Breast epithelium (tissue), 4 donors: ENCODE measurements around the gene PPARD. TPM values are rescaled to one million over a fixed set of nuclear protein-coding genes. Genes with fewer than 3 reads are reported as not detected.

Source experiments
- DNase-seq, 2 donors: peaks; one replicate each; pipeline ENCODE4 v3.0.0-alpha.2; 2019; ENCODE audit warnings: low spot score in 2 of 2
- H3K27ac ChIP-seq, 2 donors: fragments of 200-600 bp; sonication (generic) in 1 of 2; one replicate each; pipeline ENCODE4 v1.5.1; 2016 to 2019; ENCODE audit warnings: mild to moderate bottlenecking in 1 of 2
- H3K27me3 ChIP-seq, 2 donors: fragments of 200-600 bp; sonication (generic) in 1 of 2; one replicate each; pipeline versions ENCODE4 v1.5.1 to v1.6.0; 2017 to 2019; ENCODE audit warnings: control low read depth in 1 of 2, mild to moderate bottlenecking in 1 of 2
- H3K36me3 ChIP-seq: fragments of 200-600 bp; one replicate; pipeline ENCODE4 v1.5.1; 2019
- H3K4me1 ChIP-seq, 2 donors: fragments of 200-600 bp; sonication (generic); one replicate each; pipeline ENCODE4 v1.5.1; 2016 to 2019; ENCODE audit warnings: control low read depth in 1 of 2
- H3K4me3 ChIP-seq, 3 donors: fragments of 200-600 bp; sonication (generic); 1 replicate in 2 of 3; 2 replicates in 1 of 3; pipeline ENCODE4 v1.5.1; 2016 to 2019; ENCODE audit warnings: mild to moderate bottlenecking in 3 of 3, moderate library complexity in 2 of 3
- H3K9me3 ChIP-seq, 2 donors: fragments of 200-600 bp; sonication (generic) in 1 of 2; one replicate each; pipeline ENCODE4 v1.5.1; 2016 to 2019; ENCODE audit warnings: control low read depth in 1 of 2
- POLR2A ChIP-seq: fragments of 450-650 bp; IDR thresholded peaks from one replicate; pipeline ENCODE4 v1.6.1; 2016; ENCODE audit warnings: antibody characterized with exemption, mild to moderate bottlenecking, moderate library complexity
- POLR2AphosphoS5 ChIP-seq, 3 donors: sonication (generic); formaldehyde crosslinking; IDR thresholded peaks; one replicate each; pipeline ENCODE4 v1.6.1; 2017; ENCODE audit warnings: antibody characterized with exemption in 3 of 3
- intact Hi-C: fragments of 100-400 bp; cut with DNase I; formaldehyde crosslinking; loops from one replicate; pipeline ENCODE4 v1.15.1; 2023; ENCODE audit warnings: low total_unique reads
- total RNA-seq, 3 donors: library from RNA; depleted of rRNA; stranded (reverse); fragments of >200 nt; gene quantifications; one replicate each; pipeline ENCODE4 v1.1.0, GENCODE V29; 2016
- TF ChIP-seq, protein P1 (sequence below), 3 donors: fragments of 450-650 bp; IDR thresholded peaks; one replicate each; pipeline ENCODE4 v1.5.1; 2016 to 2017; ENCODE audit warnings: antibody characterized with exemption in 3 of 3, mild to moderate bottlenecking in 3 of 3, moderate library complexity in 3 of 3

The PPARD gene
- total RNA-seq, 3 donors from 2014 or later = 7.2 to 11.1 (median 10.7) TPM

DNA sequence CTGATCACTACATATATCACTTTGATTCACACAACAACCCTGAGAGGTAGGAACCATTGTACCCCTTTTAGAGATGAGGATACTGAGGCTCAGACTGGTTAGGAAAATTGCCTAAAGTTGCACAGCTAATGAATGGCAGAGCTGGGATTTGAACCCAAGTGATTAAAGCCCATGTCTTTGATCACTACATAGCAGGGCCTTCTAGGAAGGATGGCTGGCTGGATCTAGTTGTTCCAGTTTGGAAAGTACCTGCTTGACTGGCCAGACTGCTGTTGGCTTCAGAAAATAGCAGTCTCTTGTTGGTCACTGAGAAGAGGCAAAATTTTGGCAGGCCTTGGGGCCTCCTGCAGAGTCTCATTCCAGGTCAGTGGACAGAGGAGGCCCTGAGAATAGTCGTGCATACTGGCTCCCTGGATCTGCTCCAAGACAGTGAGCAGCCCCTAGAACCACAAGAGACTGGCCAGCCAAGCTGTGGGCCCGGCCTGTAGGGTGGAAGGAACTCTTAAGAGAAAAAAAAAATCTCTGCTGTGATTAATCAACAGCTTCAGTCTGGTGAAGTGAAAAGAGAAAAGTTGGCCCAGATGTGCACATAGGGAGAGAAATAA is 17.5 kb downstream of the PPARD start:
- Histone ChIP-seq H3K9me3 (no peaks in the 10 kb centered on the region), H3K27ac (peak overlapping the region in 1 of 2 donors; percentile 19), H3K4me3 (no peak overlapping the region), H3K27me3 (no peaks in the 10 kb centered on the region), H3K36me3 (no peaks in the 10 kb centered on the region), H3K4me1 (peaks cover 0 to 12% of the 10 kb centered on the region in 2 donors)
- no peak for DNase-seq
- no peak for TF ChIP-seq POLR2AphosphoS5 (IDR thresholded peaks at IDR 0.05)
- TF ChIP-seq, protein P1, sequence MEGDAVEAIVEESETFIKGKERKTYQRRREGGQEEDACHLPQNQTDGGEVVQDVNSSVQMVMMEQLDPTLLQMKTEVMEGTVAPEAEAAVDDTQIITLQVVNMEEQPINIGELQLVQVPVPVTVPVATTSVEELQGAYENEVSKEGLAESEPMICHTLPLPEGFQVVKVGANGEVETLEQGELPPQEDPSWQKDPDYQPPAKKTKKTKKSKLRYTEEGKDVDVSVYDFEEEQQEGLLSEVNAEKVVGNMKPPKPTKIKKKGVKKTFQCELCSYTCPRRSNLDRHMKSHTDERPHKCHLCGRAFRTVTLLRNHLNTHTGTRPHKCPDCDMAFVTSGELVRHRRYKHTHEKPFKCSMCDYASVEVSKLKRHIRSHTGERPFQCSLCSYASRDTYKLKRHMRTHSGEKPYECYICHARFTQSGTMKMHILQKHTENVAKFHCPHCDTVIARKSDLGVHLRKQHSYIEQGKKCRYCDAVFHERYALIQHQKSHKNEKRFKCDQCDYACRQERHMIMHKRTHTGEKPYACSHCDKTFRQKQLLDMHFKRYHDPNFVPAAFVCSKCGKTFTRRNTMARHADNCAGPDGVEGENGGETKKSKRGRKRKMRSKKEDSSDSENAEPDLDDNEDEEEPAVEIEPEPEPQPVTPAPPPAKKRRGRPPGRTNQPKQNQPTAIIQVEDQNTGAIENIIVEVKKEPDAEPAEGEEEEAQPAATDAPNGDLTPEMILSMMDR (IDR thresholded peaks at IDR 0.05) = no peak
- no peak for TF ChIP-seq POLR2A
- intact Hi-C loops = no loop called here

DNA sequence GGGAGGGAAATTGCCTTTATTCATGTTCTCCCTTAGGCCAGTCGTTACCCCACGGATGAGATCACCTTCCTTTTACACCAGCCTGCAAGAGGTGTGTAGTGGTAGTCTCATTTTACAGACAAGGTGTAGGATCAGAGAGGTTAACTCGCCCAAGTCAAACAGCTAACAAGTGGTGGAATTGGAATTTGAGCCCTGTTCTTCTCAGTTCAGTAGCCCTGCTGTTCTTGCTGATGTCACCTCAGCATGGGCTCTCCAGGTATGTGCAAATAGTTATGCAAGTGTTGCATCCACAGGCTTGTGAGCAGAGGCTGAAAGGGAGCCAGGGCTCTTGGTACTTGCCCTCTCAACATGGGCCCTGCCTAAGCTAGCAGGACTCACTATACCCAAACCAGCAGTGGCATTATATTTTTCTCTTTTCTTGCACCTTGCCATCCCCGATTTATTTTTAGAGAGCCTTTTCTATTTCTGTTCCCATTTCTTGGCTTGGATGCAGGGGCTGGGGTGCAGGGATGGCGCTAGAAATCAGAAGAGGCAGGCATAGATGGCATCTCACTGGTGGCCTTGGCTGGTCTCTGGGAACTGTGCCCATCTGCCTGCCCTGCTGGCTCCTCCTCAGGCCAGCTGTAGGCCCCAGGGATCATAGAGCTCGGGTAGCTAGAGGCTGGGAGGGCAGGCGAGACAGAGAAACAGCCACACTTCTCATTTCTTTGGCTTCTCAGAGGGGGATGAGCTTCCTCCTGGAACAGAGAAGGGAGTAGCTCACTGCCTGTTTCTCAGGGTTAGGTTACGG is 18.2 kb downstream of the PPARD start:
- no peak overlapping the region for H3K4me3 ChIP-seq
- intact Hi-C loops = no loop called here
- DNase-seq = no peak
- H3K9me3 ChIP-seq = no peaks in the 10 kb centered on the region
- peaks cover 0 to 12% of the 10 kb centered on the region in 2 donors for H3K4me1 ChIP-seq
- peak overlapping the region in 1 of 2 donors; percentile 19 for H3K27ac ChIP-seq
- H3K36me3 ChIP-seq = no peaks in the 10 kb centered on the region
- H3K27me3 ChIP-seq = no peaks in the 10 kb centered on the region
- TF ChIP-seq POLR2A = no peak
- TF ChIP-seq, protein P1 (IDR thresholded peaks at IDR 0.05) = no peak
- TF ChIP-seq POLR2AphosphoS5 (IDR thresholded peaks at IDR 0.05) = no peak

DNA sequence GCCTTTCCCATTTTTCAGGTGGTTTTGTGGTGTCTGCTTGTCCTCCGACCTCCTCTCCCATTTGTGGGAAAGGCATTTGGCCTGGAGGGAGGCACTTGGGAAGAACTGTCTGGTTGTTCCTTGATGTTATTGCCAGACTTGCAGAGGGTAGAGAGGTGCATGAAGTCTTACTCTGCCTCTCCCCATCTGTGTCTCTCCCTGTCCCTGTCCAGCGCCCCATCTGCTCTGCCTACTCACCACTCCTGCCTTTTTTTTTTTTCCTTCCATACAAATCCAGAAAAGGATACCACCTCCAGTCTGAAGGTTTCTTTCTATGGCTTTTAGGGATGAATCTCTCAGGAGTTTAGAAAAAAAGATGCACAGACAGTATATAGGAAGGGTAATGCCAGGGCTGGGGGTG is 19.8 kb downstream of the PPARD start:
- H3K27ac ChIP-seq = no peak overlapping the region
- intact Hi-C loops = no loop called here
- H3K27me3 ChIP-seq = no peaks in the 10 kb centered on the region
- no peaks in the 10 kb centered on the region for H3K9me3 ChIP-seq
- no peaks in the 10 kb centered on the region for H3K36me3 ChIP-seq
- DNase-seq = no peak
- no peak overlapping the region for H3K4me3 ChIP-seq
- peaks cover 0 to 12% of the 10 kb centered on the region in 2 donors for H3K4me1 ChIP-seq
- TF ChIP-seq, protein P1 (IDR thresholded peaks at IDR 0.05) = no peak
- TF ChIP-seq POLR2AphosphoS5 (IDR thresholded peaks at IDR 0.05) = no peak
- TF ChIP-seq POLR2A = no peak

DNA sequence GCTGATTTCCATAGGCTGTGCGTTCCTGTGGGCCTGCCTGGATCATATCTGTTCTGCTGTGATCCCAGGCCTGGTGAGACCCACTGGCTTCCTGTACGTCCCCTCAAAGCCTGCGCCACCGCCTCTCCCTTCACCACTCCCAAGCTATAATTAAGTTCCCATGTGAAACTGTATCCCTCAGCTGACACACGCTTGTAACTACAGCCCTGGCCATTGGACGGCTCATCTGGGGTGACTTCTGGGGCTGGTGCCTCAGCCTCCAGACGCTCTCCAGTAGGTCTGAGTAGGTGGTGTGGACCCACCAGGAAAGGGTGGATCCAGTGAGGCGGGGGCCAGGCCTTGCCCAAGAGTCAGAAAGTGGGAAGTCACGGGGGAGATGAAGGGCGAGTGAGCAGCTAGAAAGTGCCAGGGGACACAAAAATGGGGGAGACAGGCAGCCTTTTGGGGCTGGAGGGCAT is 21.0 kb downstream of the PPARD start:
- intact Hi-C loops = no loop called here
- Histone ChIP-seq H3K9me3 (no peaks in the 10 kb centered on the region), H3K36me3 (no peaks in the 10 kb centered on the region), H3K4me3 (no peak overlapping the region), H3K27ac (no peak overlapping the region), H3K4me1 (peaks cover 0 to 12% of the 10 kb centered on the region in 2 donors), H3K27me3 (no peaks in the 10 kb centered on the region)
- TF ChIP-seq POLR2A (no peak), POLR2AphosphoS5 (IDR thresholded peaks at IDR 0.05) (no peak)
- TF ChIP-seq, protein P1 (IDR thresholded peaks at IDR 0.05) = no peak
- DNase-seq = no peak

DNA sequence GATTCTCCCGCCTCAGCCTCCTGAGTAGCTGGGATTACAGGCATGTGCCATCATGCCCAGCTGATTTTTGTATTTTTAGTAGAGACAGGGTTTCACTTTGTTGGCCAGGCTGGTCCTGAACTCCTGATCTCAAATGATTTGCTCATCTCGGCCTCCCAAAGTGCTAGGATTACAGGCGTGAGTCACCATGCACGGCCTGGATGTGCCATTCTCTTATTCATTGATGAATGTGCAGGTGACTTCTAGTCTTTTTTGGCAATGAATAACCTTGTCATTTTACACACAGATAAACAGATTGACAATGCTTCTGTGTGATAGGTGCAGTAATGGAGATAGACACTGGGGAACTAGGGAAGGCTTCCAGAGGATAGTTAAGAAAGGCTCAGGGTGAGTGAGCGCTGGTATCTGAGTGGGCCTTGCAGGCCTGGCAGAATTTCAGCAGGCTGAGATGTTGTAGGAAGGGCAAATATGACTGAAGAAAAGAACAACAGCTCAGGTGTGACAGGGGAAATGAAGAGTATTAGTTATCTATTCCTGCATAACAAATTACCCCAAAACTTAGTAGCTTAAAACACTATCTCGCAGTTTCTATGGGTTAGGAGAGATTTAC is 23.3 kb downstream of the PPARD start:
- Histone ChIP-seq H3K27ac (no peak overlapping the region), H3K4me1 (peaks cover 0 to 7% of the 10 kb centered on the region in 2 donors)
- no peak for DNase-seq

More for the DNA sequence above, 23.3 kb downstream of the PPARD start:
- Histone ChIP-seq H3K4me3 (no peak overlapping the region), H3K9me3 (no peaks in the 10 kb centered on the region), H3K27me3 (no peaks in the 10 kb centered on the region), H3K36me3 (no peaks in the 10 kb centered on the region)
- intact Hi-C loops = no loop called here
- TF ChIP-seq, protein P1 (IDR thresholded peaks at IDR 0.05) = no peak
- no peak for TF ChIP-seq POLR2A
